ENCODE results near the gene ACTR3C. TPM values are rescaled to one million over a fixed set of nuclear protein-coding genes. Genes with fewer than 3 reads are reported as not detected.
"Not testable (repeated sequence)": the region's sequence is repeated elsewhere in the genome, so short reads cannot be mapped to it uniquely, and the experiment has no call there.

The ACTR3C gene
- total and polyA plus RNA-seq, 2 of the 13 experiments (the other 11 are each of a cell fraction or from before 2014, with no cell fraction given) = 3.8 to 7.5 TPM

DNA sequence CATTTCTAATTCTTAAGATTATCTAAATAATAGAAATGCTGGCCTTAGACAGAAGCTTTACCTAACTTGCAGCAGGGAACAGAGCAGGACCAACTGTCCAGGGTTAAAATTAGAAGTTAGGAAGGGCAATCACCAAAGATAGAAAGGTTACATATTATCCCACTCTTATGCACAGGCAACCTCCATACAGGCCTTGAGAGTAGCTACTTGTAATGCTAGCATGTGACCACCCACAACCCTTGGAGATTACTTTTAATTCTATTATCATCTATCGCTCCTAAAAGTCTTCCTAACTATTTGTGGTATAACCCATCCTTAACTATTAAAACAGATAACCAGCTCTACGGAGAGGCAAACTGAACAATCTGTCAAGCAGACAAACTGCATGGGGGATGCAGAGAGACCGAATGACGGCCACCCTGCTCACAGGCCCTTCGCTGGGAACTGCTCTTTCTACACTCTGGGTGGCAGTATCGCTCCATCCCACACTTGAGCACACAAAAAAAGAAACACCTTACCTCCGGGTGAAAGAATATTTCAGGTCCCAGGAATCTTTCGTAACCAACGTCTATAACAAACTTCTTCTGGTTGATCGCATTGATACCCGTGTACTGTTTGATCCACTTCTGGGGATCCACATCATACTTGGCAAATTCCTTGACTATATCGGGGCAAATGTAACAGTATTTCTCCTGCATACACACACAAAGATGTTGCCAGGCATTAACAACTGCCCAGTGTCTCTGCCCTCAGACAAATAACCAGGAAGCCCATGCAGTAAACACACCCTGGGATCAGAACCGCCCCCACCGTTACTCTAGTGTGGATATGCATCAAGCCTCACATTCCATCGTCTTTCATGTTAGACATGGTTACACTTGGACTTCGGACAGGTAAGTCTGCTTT, 37.2 kb downstream of the ACTR3C start:
- not testable (repeated sequence) for H2AFZ ChIP-seq (ENCODE audit: low read length); H3K9me3 ChIP-seq (ENCODE audit: low read length); H3K4me3 ChIP-seq (replicated peaks in 1 of 3; ENCODE audit: insufficient read depth in 1 of 3, low read depth in 2 of 3, low read length in 3 of 3); H3K36me3 ChIP-seq (replicated peaks in 1 of 2; ENCODE audit: control insufficient read depth in 1 of 2, insufficient read depth in 2 of 2, low read length in 2 of 2); H4K20me1 ChIP-seq (ENCODE audit: insufficient read depth, low read length); H3K79me2 ChIP-seq (ENCODE audit: insufficient read depth, low read length); BruUV-seq (replicated peaks); H3K27me3 ChIP-seq (ENCODE audit: control insufficient read depth in 1 of 2, insufficient read depth in 2 of 2, low read length in 2 of 2); H3K27ac ChIP-seq (ENCODE audit: extremely low read length, insufficient read depth, low read length)
- DNase-seq (ENCODE audit: low spot score) = peak; percentile 67
- CTCF ChIA-PET (ENCODE audit: low intra/inter-chr PET ratio, low total read pairs) = interaction anchor here (1.4 to 1.6 kb wide), 2 partner anchors 103 to 135 kb away, joined by 9 to 12 read pairs; no protein-coding TSS in a partner anchor
- peak; percentile 94 for ATAC-seq
- in situ Hi-C loops (cut with HindIII; ENCODE audit: extremely low pct_ligation_motif_present, low pct_unique_long_range_greater_than_20kb) = loop anchor here (25.0 kb wide), 1 partner anchor 476 kb away; no protein-coding TSS in a partner anchor
- intact Hi-C loops (cut with micrococcal nuclease; ENCODE audit: unreplicated experiment) = loop anchor here (1.0 to 10.0 kb wide), 4 partner anchors 69 to 466 kb away; no protein-coding TSS in a partner anchor
- WGBS (ENCODE audit: low lambda C conversion rate) = 6% methylated on average over 14 of the region's 16 CpGs
- peak; percentile 99 for FAIRE-seq
- 0 out of 2 replicates have a peak overlapping the region, but pooled peaks have one; percentile 39 for H3K9ac ChIP-seq (ENCODE audit: insufficient read depth, low read depth, low read length)
- POLR2A ChIA-PET = interaction anchor here (0.7 to 1.0 kb wide), 3 partner anchors 103 to 121 kb away, joined by 3 to 4 read pairs (median 4); no protein-coding TSS in a partner anchor
- peak overlapping the region; percentile 67 for H3K4me2 ChIP-seq (ENCODE audit: low read depth, low read length)
- H3K4me1 ChIP-seq (ENCODE audit: insufficient read depth, low read length) = peaks cover 17% of the 10 kb centered on the region; the same call in 1 of the 2 replicates
- TF ChIP-seq SMC3 (IDR thresholded peaks at IDR 0.05; ENCODE audit: low read length) (peak; percentile 54; the same call in 1 of the 2 replicates), CTCF (CRISPR knock-in tag; IDR thresholded peaks at IDR 0.05) (peak; percentile 83), GATAD2A (CRISPR knock-in tag; IDR thresholded peaks at IDR 0.05) (0 out of 2 replicates have a peak, but pooled peaks have one; percentile 20), HNF4A (CRISPR knock-in tag; IDR thresholded peaks at IDR 0.05) (peak; percentile 18; the same call in 1 of the 2 replicates), RAD21 (CRISPR knock-in tag; IDR thresholded peaks at IDR 0.05) (peak; percentile 85), IRF2 (CRISPR knock-in tag; IDR thresholded peaks at IDR 0.05) (0 out of 2 replicates have a peak, but pooled peaks have one; percentile 26), STAG1 (CRISPR knock-in tag; IDR thresholded peaks at IDR 0.05) (peak; percentile 88)

DNA sequence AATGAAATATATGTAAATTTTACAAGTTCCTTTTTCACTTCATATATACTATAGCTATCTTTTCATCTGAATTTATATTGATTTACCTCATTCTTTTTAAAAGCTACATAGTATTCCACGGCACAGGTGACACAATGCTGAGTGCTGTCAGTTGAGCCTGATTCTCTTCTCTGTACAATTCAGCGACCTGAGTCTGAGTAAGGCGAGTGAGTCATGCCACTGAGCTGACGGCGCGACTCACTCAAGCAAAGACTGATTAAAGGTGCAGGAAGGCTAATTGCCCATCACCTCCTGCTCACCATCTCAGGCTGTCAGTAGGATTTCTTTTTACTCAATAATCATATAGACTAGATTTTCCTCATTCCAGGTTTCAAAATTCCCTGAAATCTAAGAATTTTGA, 39.7 kb downstream of the ACTR3C start:
- H2AFZ ChIP-seq (ENCODE audit: low read length); FAIRE-seq; DNase-seq (ENCODE audit: low spot score); CTCF ChIA-PET (ENCODE audit: low intra/inter-chr PET ratio, low total read pairs); H3K9me3 ChIP-seq (ENCODE audit: low read length); BruUV-seq (replicated peaks); H3K27ac ChIP-seq (ENCODE audit: extremely low read length, insufficient read depth, low read length); H3K9ac ChIP-seq (ENCODE audit: insufficient read depth, low read depth, low read length); H3K27me3 ChIP-seq (ENCODE audit: control insufficient read depth in 1 of 2, insufficient read depth in 2 of 2, low read length in 2 of 2); ATAC-seq; H3K4me2 ChIP-seq (ENCODE audit: low read depth, low read length); POLR2A ChIA-PET; H4K20me1 ChIP-seq (ENCODE audit: insufficient read depth, low read length); H3K4me3 ChIP-seq (replicated peaks in 1 of 3; ENCODE audit: insufficient read depth in 1 of 3, low read depth in 2 of 3, low read length in 3 of 3); H3K79me2 ChIP-seq (ENCODE audit: insufficient read depth, low read length); H3K36me3 ChIP-seq (replicated peaks in 1 of 2; ENCODE audit: control insufficient read depth in 1 of 2, insufficient read depth in 2 of 2, low read length in 2 of 2): not testable (repeated sequence)
- peaks cover 17% of the 10 kb centered on the region; the same call in 1 of the 2 replicates for H3K4me1 ChIP-seq (ENCODE audit: insufficient read depth, low read length)
- in situ Hi-C loops (cut with HindIII; ENCODE audit: extremely low pct_ligation_motif_present, low pct_unique_long_range_greater_than_20kb) = loop anchor here (25.0 kb wide), 1 partner anchor 479 kb away; no protein-coding TSS in a partner anchor
- intact Hi-C loops (cut with micrococcal nuclease; ENCODE audit: unreplicated experiment) = loop anchor here (10.0 kb wide), 1 partner anchor 71 kb away; no protein-coding TSS in a partner anchor
- 92% methylated on average over 6 of the region's 6 CpGs for WGBS (ENCODE audit: low lambda C conversion rate)

DNA sequence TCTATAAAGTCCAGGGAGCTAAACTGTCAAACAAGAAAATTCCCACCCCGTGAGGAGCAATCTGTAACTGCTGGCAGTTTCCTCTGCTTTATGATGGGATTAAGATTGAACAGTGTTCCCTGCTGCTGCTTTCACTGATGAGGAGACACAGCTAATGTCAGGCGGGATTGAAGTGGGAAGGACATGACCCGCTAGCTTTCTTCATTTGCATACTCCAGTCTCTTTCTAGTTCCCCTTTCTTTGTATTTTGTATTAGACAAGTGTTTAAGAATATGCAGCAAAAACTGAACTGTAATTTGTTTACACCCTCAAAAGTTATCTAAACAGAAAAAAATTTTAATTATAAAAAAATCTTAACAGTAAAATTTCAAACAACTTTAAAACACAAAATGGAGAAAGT, 40.2 kb downstream of the ACTR3C start:
- H3K27ac ChIP-seq (ENCODE audit: extremely low read length, insufficient read depth, low read length); DNase-seq (ENCODE audit: low spot score); H4K20me1 ChIP-seq (ENCODE audit: insufficient read depth, low read length); H3K4me2 ChIP-seq (ENCODE audit: low read depth, low read length); POLR2A ChIA-PET; H3K9ac ChIP-seq (ENCODE audit: insufficient read depth, low read depth, low read length); H3K4me3 ChIP-seq (replicated peaks in 1 of 3; ENCODE audit: insufficient read depth in 1 of 3, low read depth in 2 of 3, low read length in 3 of 3); H2AFZ ChIP-seq (ENCODE audit: low read length); H3K27me3 ChIP-seq (ENCODE audit: control insufficient read depth in 1 of 2, insufficient read depth in 2 of 2, low read length in 2 of 2); FAIRE-seq; H3K36me3 ChIP-seq (replicated peaks in 1 of 2; ENCODE audit: control insufficient read depth in 1 of 2, insufficient read depth in 2 of 2, low read length in 2 of 2); ATAC-seq; H3K9me3 ChIP-seq (ENCODE audit: low read length); BruUV-seq (replicated peaks); CTCF ChIA-PET (ENCODE audit: low intra/inter-chr PET ratio, low total read pairs); H3K79me2 ChIP-seq (ENCODE audit: insufficient read depth, low read length): not testable (repeated sequence)
- 100% methylated on average over 1 of the region's 3 CpGs for WGBS (ENCODE audit: low lambda C conversion rate)
- intact Hi-C loops (cut with micrococcal nuclease; ENCODE audit: unreplicated experiment) (loop anchor here (10.0 kb wide), 1 partner anchor 72 kb away; no protein-coding TSS in a partner anchor), in situ Hi-C loops (cut with HindIII; ENCODE audit: extremely low pct_ligation_motif_present, low pct_unique_long_range_greater_than_20kb) (loop anchor here (25.0 kb wide), 1 partner anchor 479 kb away; no protein-coding TSS in a partner anchor)
- peaks cover 17% of the 10 kb centered on the region; the same call in 1 of the 2 replicates for H3K4me1 ChIP-seq (ENCODE audit: insufficient read depth, low read length)

All from HepG2 (cell line).